ENCODE results near the gene SAFB. TPM values are rescaled to one million over a fixed set of nuclear protein-coding genes. Genes with fewer than 3 reads are reported as not detected.

The SAFB gene
- total RNA-seq, 1 experiment from 2014 or later, result 171 TPM

DNA sequence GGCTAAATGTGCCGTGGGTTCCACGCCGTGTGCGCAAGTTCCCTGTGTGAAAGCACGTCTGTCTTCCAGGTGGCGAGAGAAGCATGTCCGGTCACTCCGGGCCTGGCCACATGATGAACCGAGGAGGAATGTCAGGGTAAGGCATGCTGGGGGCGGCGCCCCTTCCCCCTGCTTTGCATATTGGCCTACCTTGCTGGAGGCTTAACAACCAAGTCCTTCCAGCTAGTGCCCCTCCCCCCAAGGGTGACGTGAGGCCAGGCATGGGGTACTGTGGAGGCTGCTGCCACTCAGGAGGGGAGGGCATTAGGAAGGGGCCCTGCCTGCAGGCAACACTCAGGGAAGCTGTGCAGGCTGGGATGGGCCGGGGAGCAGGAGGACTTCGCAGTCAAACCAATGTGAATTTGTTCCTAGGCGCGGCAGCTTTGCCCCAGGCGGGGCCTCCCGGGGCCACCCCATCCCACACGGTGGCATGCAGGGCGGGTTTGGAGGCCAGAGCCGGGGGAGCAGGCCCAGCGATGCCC is 44.9 kb downstream of the SAFB start:
- peaks cover 73% of the 10 kb centered on the region for H3K36me3 ChIP-seq (ENCODE audit: insufficient read depth, low read length, poor library complexity, severe bottlenecking)
- H3K9me3 ChIP-seq (ENCODE audit: low read depth, low read length, poor library complexity, severe bottlenecking), result no peaks in the 10 kb centered on the region
- CTCF ChIA-PET, result interaction anchor here (0.8 kb wide), 1 partner anchor 19 kb away, joined by 10 read pairs; no protein-coding TSS in a partner anchor
- BruUV-seq (replicated peaks), result TSS peak; percentile 40
- H3K27ac ChIP-seq (ENCODE audit: low read depth, low read length, poor library complexity, severe bottlenecking), result no peak overlapping the region
- no peaks in the 10 kb centered on the region for H3K27me3 ChIP-seq (replicated peaks; ENCODE audit: insufficient read depth, low read depth, low read length, poor library complexity)
- TF ChIP-seq, protein P1, sequence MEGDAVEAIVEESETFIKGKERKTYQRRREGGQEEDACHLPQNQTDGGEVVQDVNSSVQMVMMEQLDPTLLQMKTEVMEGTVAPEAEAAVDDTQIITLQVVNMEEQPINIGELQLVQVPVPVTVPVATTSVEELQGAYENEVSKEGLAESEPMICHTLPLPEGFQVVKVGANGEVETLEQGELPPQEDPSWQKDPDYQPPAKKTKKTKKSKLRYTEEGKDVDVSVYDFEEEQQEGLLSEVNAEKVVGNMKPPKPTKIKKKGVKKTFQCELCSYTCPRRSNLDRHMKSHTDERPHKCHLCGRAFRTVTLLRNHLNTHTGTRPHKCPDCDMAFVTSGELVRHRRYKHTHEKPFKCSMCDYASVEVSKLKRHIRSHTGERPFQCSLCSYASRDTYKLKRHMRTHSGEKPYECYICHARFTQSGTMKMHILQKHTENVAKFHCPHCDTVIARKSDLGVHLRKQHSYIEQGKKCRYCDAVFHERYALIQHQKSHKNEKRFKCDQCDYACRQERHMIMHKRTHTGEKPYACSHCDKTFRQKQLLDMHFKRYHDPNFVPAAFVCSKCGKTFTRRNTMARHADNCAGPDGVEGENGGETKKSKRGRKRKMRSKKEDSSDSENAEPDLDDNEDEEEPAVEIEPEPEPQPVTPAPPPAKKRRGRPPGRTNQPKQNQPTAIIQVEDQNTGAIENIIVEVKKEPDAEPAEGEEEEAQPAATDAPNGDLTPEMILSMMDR (conservative IDR thresholded peaks at IDR 0.05; ENCODE audit: low read depth, low read length), result no peak
- no peak for TF ChIP-seq EZH2 (IDR thresholded peaks at IDR 0.05; ENCODE audit: borderline replicate concordance, low read depth, low read length, poor library complexity, severe bottlenecking)
- POLR2A ChIA-PET (ENCODE audit: low non-redundant PET), result interaction anchor here (0.7 kb wide), 1 partner anchor 20 kb away, joined by 4 read pairs; no protein-coding TSS in a partner anchor
- no peaks in the 10 kb centered on the region for H3K4me1 ChIP-seq (ENCODE audit: insufficient read depth, low read length, poor library complexity, severe bottlenecking)
- no peak for DNase-seq (ENCODE audit: low spot score)
- no peak overlapping the region for H3K4me3 ChIP-seq (ENCODE audit: low read depth, low read length, poor library complexity, severe bottlenecking)
- intact Hi-C loops (cut with micrococcal nuclease; ENCODE audit: unreplicated experiment), result no loop called here

DNA sequence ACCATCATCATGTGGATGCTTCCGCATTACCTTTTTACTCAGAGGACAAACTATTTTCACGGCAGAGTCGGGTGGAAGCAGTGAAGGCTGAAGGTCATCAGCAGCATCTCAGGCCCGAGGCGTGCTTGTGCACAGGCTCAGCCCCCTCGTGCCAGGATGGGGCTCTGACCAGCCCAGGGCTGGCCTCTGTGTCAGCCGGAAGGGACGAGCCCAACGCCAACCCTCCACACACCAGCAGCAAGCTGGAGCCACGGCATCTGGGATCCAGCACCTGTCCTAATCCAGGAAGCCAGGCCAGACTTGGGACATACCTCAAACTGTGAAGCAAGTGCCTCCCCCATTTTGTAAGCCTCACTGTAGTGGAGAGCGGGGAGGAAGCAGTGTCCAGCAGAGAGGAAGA is 46.3 kb downstream of the SAFB start:
- Histone ChIP-seq H3K4me1 (ENCODE audit: insufficient read depth, low read length, poor library complexity, severe bottlenecking) (no peaks in the 10 kb centered on the region), H3K4me3 (ENCODE audit: low read depth, low read length, poor library complexity, severe bottlenecking) (no peak overlapping the region), H3K27ac (ENCODE audit: low read depth, low read length, poor library complexity, severe bottlenecking) (no peak overlapping the region), H3K36me3 (ENCODE audit: insufficient read depth, low read length, poor library complexity, severe bottlenecking) (peaks cover 61% of the 10 kb centered on the region), H3K27me3 (replicated peaks; ENCODE audit: insufficient read depth, low read depth, low read length, poor library complexity) (no peaks in the 10 kb centered on the region), H3K9me3 (ENCODE audit: low read depth, low read length, poor library complexity, severe bottlenecking) (no peaks in the 10 kb centered on the region)
- intact Hi-C loops (cut with micrococcal nuclease; ENCODE audit: unreplicated experiment), result no loop called here
- TF ChIP-seq, protein P1 (conservative IDR thresholded peaks at IDR 0.05; ENCODE audit: low read depth, low read length), result no peak
- TF ChIP-seq EZH2 (IDR thresholded peaks at IDR 0.05; ENCODE audit: borderline replicate concordance, low read depth, low read length, poor library complexity, severe bottlenecking), result no peak
- ChIA-PET CTCF (no interaction called here), POLR2A (ENCODE audit: low non-redundant PET) (no interaction called here)
- BruUV-seq (replicated peaks), result no TSS peak
- no peak for DNase-seq (ENCODE audit: low spot score)

DNA sequence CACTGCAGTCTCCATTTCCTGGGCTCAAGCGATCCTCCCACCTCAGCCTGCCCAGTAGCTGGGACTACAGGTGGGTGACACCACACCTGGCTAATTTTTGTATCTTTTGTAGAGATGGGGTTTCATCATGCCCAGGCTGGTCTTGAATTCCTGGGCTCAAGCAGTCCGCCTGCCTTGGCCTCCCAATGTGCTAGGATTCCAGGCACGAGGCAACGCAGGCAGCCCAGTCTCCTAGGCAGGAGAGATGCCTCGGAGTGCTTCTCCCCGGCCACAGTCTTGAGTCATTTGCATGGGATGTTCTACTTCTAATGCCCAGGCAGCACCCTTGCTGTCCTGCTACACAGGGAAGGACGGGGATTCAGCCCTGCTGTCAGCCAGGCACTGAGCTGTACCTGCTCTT is 48.7 kb downstream of the SAFB start:
- H3K27ac ChIP-seq (ENCODE audit: low read depth, low read length, poor library complexity, severe bottlenecking), result no peak overlapping the region
- no peaks in the 10 kb centered on the region for H3K27me3 ChIP-seq (replicated peaks; ENCODE audit: insufficient read depth, low read depth, low read length, poor library complexity)
- no TSS peak for BruUV-seq (replicated peaks)
- no peak overlapping the region for H3K4me3 ChIP-seq (ENCODE audit: low read depth, low read length, poor library complexity, severe bottlenecking)
- H3K36me3 ChIP-seq (ENCODE audit: insufficient read depth, low read length, poor library complexity, severe bottlenecking), result peaks cover 38% of the 10 kb centered on the region
- ChIA-PET CTCF (no interaction called here), POLR2A (ENCODE audit: low non-redundant PET) (no interaction called here)
- intact Hi-C loops (cut with micrococcal nuclease; ENCODE audit: unreplicated experiment), result no loop called here
- no peaks in the 10 kb centered on the region for H3K9me3 ChIP-seq (ENCODE audit: low read depth, low read length, poor library complexity, severe bottlenecking)
- no peak for DNase-seq (ENCODE audit: low spot score)
- H3K4me1 ChIP-seq (ENCODE audit: insufficient read depth, low read length, poor library complexity, severe bottlenecking), result no peaks in the 10 kb centered on the region
- no peak for TF ChIP-seq EZH2 (IDR thresholded peaks at IDR 0.05; ENCODE audit: borderline replicate concordance, low read depth, low read length, poor library complexity, severe bottlenecking)
- TF ChIP-seq, protein P1 (conservative IDR thresholded peaks at IDR 0.05; ENCODE audit: low read depth, low read length), result no peak

Measured in A673 (cell line).